CD14-positive monocyte (primary cell): Measurements from ENCODE around the gene HS3ST2. TPM values are rescaled to one million over a fixed set of nuclear protein-coding genes. Genes with fewer than 3 reads are reported as not detected.

ENCODE experiments used
- DNase-seq, 3 donors: peaks; one replicate each; pipeline ENCODE4 v3.0.0-alpha.2; 2011 to 2022
- H2AFZ ChIP-seq: 2 replicates; pipeline ENCODE4 v1.6.0; 2012; ENCODE audit warnings: mild to moderate bottlenecking, low read depth, low read length, inconsistent platforms; ENCODE audit not compliant: insufficient read depth, poor library complexity, severe bottlenecking
- H3K27ac ChIP-seq, 2 donors: 1 replicate in 1 of 2; 2 replicates in 1 of 2; pipeline ENCODE4 v1.5.1; 2012 to 2013; ENCODE audit warnings: low read length in 2 of 2, control low read depth in 1 of 2, inconsistent platforms in 1 of 2, low read depth in 1 of 2, mild to moderate bottlenecking in 1 of 2
- H3K27me3 ChIP-seq, 2 donors: one replicate each; pipeline versions ENCODE4 v1.6.0 to v1.6.1; 2011 to 2013; ENCODE audit warnings: low read length in 2 of 2; ENCODE audit not compliant: control insufficient read depth in 2 of 2, insufficient read depth in 2 of 2
- H3K36me3 ChIP-seq, 2 donors: replicated peaks in 1 of 2; 1 replicate in 1 of 2; 2 replicates in 1 of 2; pipeline versions ENCODE4 v1.5.1 to v1.6.1; 2012 to 2013; ENCODE audit warnings: low read length in 2 of 2, control low read depth in 1 of 2, inconsistent platforms in 1 of 2, mild to moderate bottlenecking in 1 of 2; ENCODE audit not compliant: insufficient read depth in 2 of 2, control insufficient read depth in 1 of 2
- H3K4me1 ChIP-seq, 2 donors: 1 replicate in 1 of 2; 2 replicates in 1 of 2; pipeline versions ENCODE4 v1.5.1 to v1.6.1; 2012 to 2013; ENCODE audit warnings: low read length in 2 of 2, control low read depth in 1 of 2, inconsistent platforms in 1 of 2, mild to moderate bottlenecking in 1 of 2, moderate library complexity in 1 of 2; ENCODE audit not compliant: insufficient read depth in 2 of 2, control insufficient read depth in 1 of 2
- H3K4me2 ChIP-seq: replicated peaks from 2 replicates; pipeline ENCODE3; 2012; ENCODE audit warnings: low read length, moderate library complexity, mild to moderate bottlenecking; ENCODE audit not compliant: poor library complexity, severe bottlenecking; ENCODE audit errors: extremely low read depth
- H3K4me3 ChIP-seq, 3 experiments: fragments of 200-600 bp in 1 of 3; sonication (generic) in 1 of 3; replicated peaks in 1 of 3; 1 replicate in 2 of 3; 2 replicates in 1 of 3; pipeline ENCODE4 v1.5.1; 2011 to 2013; ENCODE audit warnings: low read length in 3 of 3, mild to moderate bottlenecking in 3 of 3, control low read depth in 2 of 3, low read depth in 2 of 3, inconsistent platforms in 1 of 3, moderate library complexity in 1 of 3
- H3K79me2 ChIP-seq: 2 replicates; pipeline ENCODE4 v1.6.0; 2012; ENCODE audit warnings: mild to moderate bottlenecking, control low read depth, inconsistent platforms, low read length, moderate library complexity; ENCODE audit not compliant: insufficient read depth
- H3K9ac ChIP-seq: 2 replicates; pipeline ENCODE4 v1.6.0; 2017; ENCODE audit warnings: low read length, mild to moderate bottlenecking; ENCODE audit not compliant: insufficient read depth, poor library complexity, severe bottlenecking
- H3K9me3 ChIP-seq, 2 donors: replicated peaks in 1 of 2; 1 replicate in 1 of 2; 2 replicates in 1 of 2; pipeline versions ENCODE4 v1.5.1 to v1.6.1; 2012 to 2013; ENCODE audit warnings: low read length in 2 of 2, control low read depth in 1 of 2; ENCODE audit not compliant: control insufficient read depth in 1 of 2, insufficient read depth in 1 of 2
- H4K20me1 ChIP-seq: 2 replicates; pipeline ENCODE4 v1.6.0; 2012; ENCODE audit warnings: mild to moderate bottlenecking, low read length, control low read depth, moderate library complexity; ENCODE audit not compliant: insufficient read depth
- H3K27ac Mint-ChIP-seq, 7 donors: one replicate each; pipeline ENCODE4 v1.8.0; 2020; ENCODE audit warnings: mild to moderate bottlenecking in 7 of 7, mixed read lengths in 7 of 7, moderate library complexity in 6 of 7, inconsistent platforms in 2 of 7
- H3K27me3 Mint-ChIP-seq, 3 donors: one replicate each; pipeline ENCODE4 v1.8.0; 2021 to 2022; ENCODE audit warnings: low read depth in 3 of 3, mild to moderate bottlenecking in 3 of 3, mixed read lengths in 3 of 3, moderate library complexity in 3 of 3, inconsistent platforms in 1 of 3
- H3K36me3 Mint-ChIP-seq, 2 donors: one replicate each; pipeline ENCODE4 v1.8.0; 2020; ENCODE audit warnings: mixed read lengths in 2 of 2, inconsistent platforms in 1 of 2, mild to moderate bottlenecking in 1 of 2
- H3K4me1 Mint-ChIP-seq: one replicate; pipeline ENCODE4 v1.8.0; 2020; ENCODE audit warnings: mild to moderate bottlenecking, mixed read lengths
- H3K4me3 Mint-ChIP-seq, 2 donors: one replicate each; pipeline ENCODE4 v1.8.0; 2020; ENCODE audit warnings: mild to moderate bottlenecking in 2 of 2, mixed read lengths in 2 of 2, moderate library complexity in 1 of 2
- H3K9me3 Mint-ChIP-seq, 7 donors: one replicate each; pipeline ENCODE4 v1.8.0; 2020 to 2022; ENCODE audit warnings: mixed read lengths in 7 of 7, mild to moderate bottlenecking in 6 of 7, moderate library complexity in 6 of 7, inconsistent platforms in 2 of 7
- whole genome bisulfite sequencing: methylation state at CpG from one replicate; pipeline ENCODE4 v1.1.5; 2013; ENCODE audit warnings: missing lambda C conversion rate; ENCODE audit not compliant: insufficient coverage; 5-methylcytosine and 5-hydroxymethylcytosine counted together
- intact Hi-C, 2 donors: fragments of 100-400 bp; cut with micrococcal nuclease; formaldehyde crosslinking; loops; one replicate each; pipeline versions ENCODE4 v1.15.0 to v1.15.1; 2023
- polyA plus RNA-seq, 3 donors: library from polyadenylated mRNA; depleted of rRNA in 1 of 3; unstranded in 2 of 3; stranded (reverse) in 1 of 3; fragments of 300-500 nt in 2 of 3; fragments of >200 nt in 1 of 3; fragmentation: Illumina TruSeq in 2 of 3; gene quantifications; 1 replicate in 2 of 3; 2 replicates in 1 of 3; pipeline ENCODE4 v1.2.3, GENCODE V29; 2012 to 2021
- TF ChIP-seq, protein P1 (sequence below): fragments of 200-600 bp; IDR thresholded peaks from one replicate; pipeline ENCODE4 v1.8.0; 2022; ENCODE audit warnings: antibody characterized with exemption, mild to moderate bottlenecking

The HS3ST2 gene
- polyA plus RNA-seq, 3 donors: not detected

DNA sequence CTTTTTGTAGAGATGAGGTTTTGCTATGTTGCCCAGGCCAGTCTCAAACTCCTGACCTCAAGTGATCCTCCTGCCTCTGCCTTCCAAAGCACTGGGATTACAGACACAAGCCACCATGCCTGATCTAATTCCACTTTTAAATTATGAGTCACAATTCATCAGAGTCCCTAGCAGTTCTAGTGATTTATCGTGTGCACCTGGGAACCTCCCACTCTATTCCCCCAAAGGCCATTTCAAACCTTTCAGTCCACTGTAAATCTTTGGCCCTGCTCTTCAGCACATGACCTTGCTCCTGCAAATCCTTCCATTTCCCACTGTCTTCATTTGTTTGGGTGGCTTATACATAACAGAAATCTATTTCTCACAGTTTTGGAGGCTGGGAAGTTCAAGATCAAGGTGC lies 73.0 kb downstream of the HS3ST2 start:
- H4K20me1 ChIP-seq: no peaks in the 10 kb centered on the region
- no peaks in the 10 kb centered on the region for H3K36me3 ChIP-seq
- H3K4me2 ChIP-seq: no peak overlapping the region
- H3K27me3 Mint-ChIP-seq: peaks cover 2 to 24% (median 6%) of the 10 kb centered on the region in 3 donors
- H3K27ac Mint-ChIP-seq: no peak overlapping the region
- H3K4me1 ChIP-seq: no peaks in the 10 kb centered on the region
- no peak for DNase-seq
- no peaks in the 10 kb centered on the region for H3K9me3 ChIP-seq
- H3K9ac ChIP-seq: no peak overlapping the region
- no peaks in the 10 kb centered on the region for H3K79me2 ChIP-seq
- H3K9me3 Mint-ChIP-seq: no peaks in the 10 kb centered on the region
- intact Hi-C loops: no loop called here
- no peak overlapping the region for H3K4me3 Mint-ChIP-seq
- no peak overlapping the region for H2AFZ ChIP-seq
- no peaks in the 10 kb centered on the region for H3K36me3 Mint-ChIP-seq
- TF ChIP-seq, protein P1, sequence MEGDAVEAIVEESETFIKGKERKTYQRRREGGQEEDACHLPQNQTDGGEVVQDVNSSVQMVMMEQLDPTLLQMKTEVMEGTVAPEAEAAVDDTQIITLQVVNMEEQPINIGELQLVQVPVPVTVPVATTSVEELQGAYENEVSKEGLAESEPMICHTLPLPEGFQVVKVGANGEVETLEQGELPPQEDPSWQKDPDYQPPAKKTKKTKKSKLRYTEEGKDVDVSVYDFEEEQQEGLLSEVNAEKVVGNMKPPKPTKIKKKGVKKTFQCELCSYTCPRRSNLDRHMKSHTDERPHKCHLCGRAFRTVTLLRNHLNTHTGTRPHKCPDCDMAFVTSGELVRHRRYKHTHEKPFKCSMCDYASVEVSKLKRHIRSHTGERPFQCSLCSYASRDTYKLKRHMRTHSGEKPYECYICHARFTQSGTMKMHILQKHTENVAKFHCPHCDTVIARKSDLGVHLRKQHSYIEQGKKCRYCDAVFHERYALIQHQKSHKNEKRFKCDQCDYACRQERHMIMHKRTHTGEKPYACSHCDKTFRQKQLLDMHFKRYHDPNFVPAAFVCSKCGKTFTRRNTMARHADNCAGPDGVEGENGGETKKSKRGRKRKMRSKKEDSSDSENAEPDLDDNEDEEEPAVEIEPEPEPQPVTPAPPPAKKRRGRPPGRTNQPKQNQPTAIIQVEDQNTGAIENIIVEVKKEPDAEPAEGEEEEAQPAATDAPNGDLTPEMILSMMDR: no peak
- H3K27ac ChIP-seq: no peak overlapping the region
- no peak overlapping the region for H3K4me3 ChIP-seq
- 93% methylated on average over 1 of the region's 1 CpG for WGBS
- no peaks in the 10 kb centered on the region for H3K4me1 Mint-ChIP-seq
- H3K27me3 ChIP-seq: peaks cover 0 to 4% of the 10 kb centered on the region in 2 donors

DNA sequence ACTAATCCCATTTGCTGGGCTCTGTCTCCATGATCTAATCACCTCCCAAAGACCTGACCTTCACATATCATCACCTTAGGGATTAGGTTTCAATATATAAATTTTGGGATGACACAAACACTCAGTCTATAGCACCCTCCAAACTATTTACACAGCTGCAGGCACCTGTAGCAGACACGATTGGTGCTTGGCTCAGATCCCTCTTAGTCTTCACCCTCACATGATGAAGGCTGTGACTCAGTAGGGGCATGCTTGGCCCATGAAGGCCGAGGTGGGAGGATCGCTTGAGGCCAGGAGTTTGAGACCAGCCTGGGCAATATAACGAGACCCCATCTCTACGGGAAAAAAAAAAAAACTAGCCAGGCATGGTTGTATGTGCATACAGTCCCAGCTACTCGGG lies 73.5 kb downstream of the HS3ST2 start:
- Histone ChIP-seq H3K27me3 (peaks cover 0 to 4% of the 10 kb centered on the region in 2 donors), H3K36me3 (no peaks in the 10 kb centered on the region), H3K27ac (no peak overlapping the region), H2AFZ (no peak overlapping the region), H3K4me2 (no peak overlapping the region), H3K4me3 (no peak overlapping the region), H3K4me1 (no peaks in the 10 kb centered on the region), H3K79me2 (no peaks in the 10 kb centered on the region), H3K9ac (no peak overlapping the region), H4K20me1 (no peaks in the 10 kb centered on the region), H3K9me3 (no peaks in the 10 kb centered on the region)
- no peaks in the 10 kb centered on the region for H3K9me3 Mint-ChIP-seq
- intact Hi-C loops: no loop called here
- H3K4me3 Mint-ChIP-seq: no peak overlapping the region
- WGBS: 90% methylated on average over 4 of the region's 6 CpGs
- H3K36me3 Mint-ChIP-seq: no peaks in the 10 kb centered on the region
- no peaks in the 10 kb centered on the region for H3K4me1 Mint-ChIP-seq
- H3K27me3 Mint-ChIP-seq: peaks cover 4 to 23% (median 6%) of the 10 kb centered on the region in 3 donors
- H3K27ac Mint-ChIP-seq: no peak overlapping the region
- TF ChIP-seq, protein P1: no peak
- no peak for DNase-seq
